NCI-H2107 (cell line): ENCODE measurements around the gene CASS4.
"Not testable (repeated sequence)": the region's sequence is repeated elsewhere in the genome, so short reads cannot be mapped to it uniquely, and the experiment has no call there.

ENCODE experiments used
- DNase-seq: peaks from one replicate; lab custom pipeline; 2025; lab: John Stamatoyannopoulos, UW

Gene CASS4

GRCh38 chr20:56392881-56393482, 19.1 kb upstream of the CASS4 start:
- DNase-seq, result no peak

- no peak for DNase-seq
Observed at GRCh38 chr20:56393653-56394052, 18.4 kb upstream of the CASS4 start.

- DNase-seq, result no peak
Observed at GRCh38 chr20:56395166-56395565, 16.9 kb upstream of the CASS4 start.

- peak; percentile 23 for DNase-seq
Observed at GRCh38 chr20:56400001-56400640, 11.9 kb upstream of the CASS4 start.

GRCh38 chr20:56403465-56403864, 8.6 kb upstream of the CASS4 start:
- no peak for DNase-seq

GRCh38 chr20:56405356-56405755, 6.7 kb upstream of the CASS4 start:
- DNase-seq, result not testable (repeated sequence)

GRCh38 chr20:56406910-56407309, 5.2 kb upstream of the CASS4 start:
- DNase-seq, result no peak

GRCh38 chr20:56409521-56409920, 2.5 kb upstream of the CASS4 start:
- DNase-seq, result no peak

- DNase-seq, result no peak
Observed at GRCh38 chr20:56409956-56410355, 2.1 kb upstream of the CASS4 start.

- DNase-seq, result not testable (repeated sequence)
Observed at GRCh38 chr20:56411287-56411686, 773 bp upstream of the CASS4 start.

GRCh38 chr20:56412473-56412790, 372 bp downstream of the CASS4 start:
- DNase-seq, result no peak

- DNase-seq, result no peak
Observed at GRCh38 chr20:56412949-56413348, 889 bp downstream of the CASS4 start.

- DNase-seq, result no peak
Observed at GRCh38 chr20:56414842-56415765, 3.0 kb downstream of the CASS4 start.

GRCh38 chr20:56417402-56417801, 5.3 kb downstream of the CASS4 start:
- no peak for DNase-seq

GRCh38 chr20:56417911-56418310, 5.9 kb downstream of the CASS4 start:
- no peak for DNase-seq

- no peak for DNase-seq
Observed at GRCh38 chr20:56418385-56418861, 6.4 kb downstream of the CASS4 start.

GRCh38 chr20:56420028-56420427, 8.0 kb downstream of the CASS4 start:
- DNase-seq, result no peak

- no peak for DNase-seq
Observed at GRCh38 chr20:56420940-56421688, 9.1 kb downstream of the CASS4 start.

GRCh38 chr20:56422076-56422823, 10.2 kb downstream of the CASS4 start:
- DNase-seq, result no peak

- DNase-seq, result no peak
Observed at GRCh38 chr20:56422824-56423189, 10.7 kb downstream of the CASS4 start.

GRCh38 chr20:56423211-56423610, 11.2 kb downstream of the CASS4 start:
- no peak for DNase-seq

GRCh38 chr20:56423886-56424285, 11.8 kb downstream of the CASS4 start:
- no peak for DNase-seq
